HG03025 (cell line): ENCODE measurements around the gene GPATCH8.
"Not testable (repeated sequence)": the region's sequence is repeated elsewhere in the genome, so short reads cannot be mapped to it uniquely, and the experiment has no call there.

ENCODE experiments used
- ATAC-seq: cut with Tn5 transposase; IDR thresholded peaks from one replicate; pipeline ENCODE4 v1.9.1; 2021; ENCODE audit warnings: mild to moderate bottlenecking, moderate library complexity; ENCODE audit not compliant: unreplicated experiment, low FRiP score

GPATCH8 gene

DNA sequence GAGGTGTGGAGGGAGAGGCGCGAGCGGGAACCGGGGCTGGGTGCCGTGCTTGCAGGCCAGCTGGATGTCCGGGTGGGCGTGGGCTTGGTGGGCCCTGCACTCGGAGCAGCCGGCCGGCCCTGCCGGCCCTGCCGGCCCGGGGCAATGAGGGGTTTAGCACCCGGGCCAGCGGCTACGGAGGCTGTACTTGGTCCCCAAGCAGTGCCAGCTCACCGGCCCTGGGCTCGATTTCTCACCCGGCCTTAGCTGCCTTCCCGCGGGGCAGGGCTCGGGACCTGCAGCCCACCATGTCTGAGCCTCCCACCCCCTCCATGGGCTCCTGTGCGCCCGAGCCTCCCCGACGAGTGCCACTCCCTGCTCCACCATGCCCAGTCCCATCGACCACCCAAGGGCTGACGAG, 24.7 kb upstream of the GPATCH8 start:
- no peak for ATAC-seq

GRCh38 chr17:44527102-44527501, 23.9 kb upstream of the GPATCH8 start:
- no peak for ATAC-seq

- no peak for ATAC-seq
These were observed 20.4 kb upstream of the GPATCH8 start for GRCh38 chr17:44523672-44523972.

GRCh38 chr17:44522883-44523671, 19.9 kb upstream of the GPATCH8 start:
- no peak for ATAC-seq

DNA sequence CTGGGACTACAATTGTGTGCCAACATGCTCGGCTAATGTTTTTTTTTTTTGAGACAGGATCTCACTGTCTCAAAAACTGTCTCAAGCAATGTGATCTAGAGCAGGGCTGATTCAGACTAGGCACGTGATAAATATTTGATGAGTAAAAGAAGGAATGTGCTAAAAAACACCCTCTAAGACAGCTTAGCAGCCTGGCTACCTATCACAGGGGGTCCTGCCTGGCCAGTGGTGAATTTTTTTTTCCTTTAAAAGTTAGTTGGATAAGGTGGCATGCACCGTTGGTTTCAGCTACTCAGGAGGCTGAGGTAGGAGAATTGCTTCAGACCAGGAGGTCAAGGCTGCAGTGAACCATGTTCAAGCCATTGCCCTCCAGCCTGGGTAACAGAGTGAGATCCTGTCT, 14.8 kb upstream of the GPATCH8 start:
- no peak for ATAC-seq

- not testable (repeated sequence) for ATAC-seq
These were observed 8.3 kb upstream of the GPATCH8 start for GRCh38 chr17:44511241-44512134.

- not testable (repeated sequence) for ATAC-seq
These were observed 3.9 kb upstream of the GPATCH8 start for GRCh38 chr17:44506939-44507604.

DNA sequence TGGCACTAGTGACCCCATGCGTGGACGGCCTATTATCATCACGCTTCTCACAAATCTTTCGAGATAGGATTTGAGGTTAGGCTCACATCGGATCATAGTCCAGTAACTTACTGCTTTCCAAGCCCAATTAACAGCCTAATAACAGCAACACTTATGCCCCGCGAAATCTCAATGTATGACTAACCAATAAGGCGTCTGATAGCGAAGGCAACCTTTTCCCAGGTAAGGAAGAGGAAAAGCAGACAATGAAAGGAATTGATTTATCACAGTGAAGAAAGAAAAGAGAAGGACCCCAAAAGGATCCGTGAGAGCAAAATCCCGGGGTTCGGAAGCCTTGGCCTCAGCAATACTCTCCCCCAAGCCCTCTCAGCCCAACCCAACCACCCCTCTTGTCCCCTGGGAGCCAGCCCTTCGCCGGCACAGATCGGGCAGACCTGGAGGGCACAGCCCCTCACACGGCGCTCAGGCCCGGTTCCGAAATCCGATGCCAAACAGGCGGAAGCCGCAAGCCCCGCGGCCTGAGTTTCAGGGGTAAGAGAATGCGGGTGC, 534 bp downstream of the GPATCH8 start:
- ATAC-seq = peak; percentile 37

DNA sequence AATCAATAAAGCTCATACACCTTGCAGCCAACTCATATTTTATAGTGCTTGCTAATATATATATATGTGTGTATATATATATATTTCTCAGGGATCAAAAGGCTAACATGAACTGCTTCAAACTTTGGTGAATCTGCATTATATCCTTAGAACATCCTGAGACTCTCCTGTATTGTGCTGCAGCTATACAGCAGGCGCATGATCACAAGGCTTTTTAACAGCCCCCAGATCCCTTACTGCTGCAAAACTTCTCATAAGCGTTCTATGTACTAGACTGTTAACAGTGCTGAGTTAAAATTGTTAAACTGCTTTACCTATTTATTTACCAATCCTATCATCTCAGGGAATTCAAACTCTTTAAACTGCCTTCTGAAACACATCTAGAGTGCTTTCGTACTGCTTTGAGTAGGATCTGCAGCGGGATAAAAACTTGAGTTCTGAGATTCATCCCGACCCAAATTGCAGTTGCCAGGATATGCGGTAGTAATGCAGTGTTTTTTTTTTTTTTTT, 1.3 kb downstream of the GPATCH8 start:
- ATAC-seq = no peak

- no peak for ATAC-seq
These were observed 3.5 kb downstream of the GPATCH8 start for GRCh38 chr17:44499722-44500121.

DNA sequence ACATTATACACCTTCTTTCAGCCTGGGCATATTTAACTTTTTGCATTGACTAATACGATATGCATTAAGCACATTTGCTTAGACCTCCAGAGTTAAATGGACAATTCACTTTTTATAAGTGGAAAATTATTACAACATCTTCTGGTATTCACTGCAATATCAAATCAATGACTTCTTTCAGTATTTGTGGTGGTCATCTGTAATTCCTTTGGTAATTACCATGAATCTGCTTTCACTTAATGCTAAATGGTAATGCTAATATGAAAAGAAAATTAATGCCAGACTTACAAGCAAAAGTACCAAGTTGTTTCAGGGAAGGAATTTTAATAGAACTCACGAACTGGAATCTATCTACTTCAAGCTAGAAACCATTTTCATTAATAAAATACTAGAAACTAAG, 6.4 kb downstream of the GPATCH8 start:
- no peak for ATAC-seq

GRCh38 chr17:44493339-44493738, 9.9 kb downstream of the GPATCH8 start:
- no peak for ATAC-seq

- no peak for ATAC-seq
These were observed 10.4 kb downstream of the GPATCH8 start for GRCh38 chr17:44492706-44493272.

GRCh38 chr17:44489581-44489980, 13.6 kb downstream of the GPATCH8 start:
- no peak for ATAC-seq

GRCh38 chr17:44487170-44487569, 16.0 kb downstream of the GPATCH8 start:
- no peak for ATAC-seq

GRCh38 chr17:44473367-44473766, 29.8 kb downstream of the GPATCH8 start:
- ATAC-seq = no peak

DNA sequence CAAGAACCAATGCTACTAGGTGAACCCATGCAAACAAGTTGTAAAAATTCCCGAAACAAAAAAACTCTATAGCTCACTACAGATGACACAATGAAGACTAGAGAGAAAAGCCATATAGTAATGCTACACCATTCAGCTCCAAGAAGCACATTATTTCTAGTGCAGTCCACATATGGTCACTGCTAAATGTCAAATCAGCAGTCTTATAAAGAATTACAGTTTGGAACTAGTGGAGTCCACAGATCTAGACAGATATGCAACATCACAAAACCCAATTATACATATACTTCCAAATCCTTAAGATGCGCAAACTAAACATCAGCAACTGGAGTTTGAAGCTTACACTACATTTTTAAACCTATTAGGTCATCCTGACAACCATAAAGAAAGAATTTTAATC, 33.5 kb downstream of the GPATCH8 start:
- ATAC-seq = no peak

GRCh38 chr17:44467108-44467507, 36.1 kb downstream of the GPATCH8 start:
- ATAC-seq = no peak

GRCh38 chr17:44466339-44466738, 36.9 kb downstream of the GPATCH8 start:
- ATAC-seq = no peak

DNA sequence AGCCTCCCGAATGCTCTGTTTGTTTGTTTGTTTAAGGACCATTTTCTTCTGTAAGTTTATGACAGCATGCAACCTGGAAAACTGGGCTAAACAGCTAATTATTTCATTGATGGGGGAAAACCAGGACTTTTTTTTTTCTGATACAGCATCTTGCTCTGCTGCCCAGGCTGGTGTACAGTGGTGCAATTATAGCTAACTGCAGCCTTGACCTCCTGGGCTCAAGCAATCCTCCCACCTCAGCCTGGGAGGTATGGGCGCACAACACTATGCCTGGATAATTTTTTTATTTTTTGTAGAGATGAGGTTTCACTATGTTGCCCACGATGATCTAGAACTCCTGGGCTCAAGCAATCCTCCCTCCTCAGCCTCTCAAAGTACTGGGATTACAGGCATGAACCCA, 37.3 kb downstream of the GPATCH8 start:
- ATAC-seq = no peak
